Astrocyte (in vitro differentiated cells and primary cell): ENCODE results near the gene CEP41. TPM values are rescaled to one million over a fixed set of nuclear protein-coding genes. Genes with fewer than 3 reads are reported as not detected.

Source experiments
- DNase-seq: peaks from one replicate; pipeline ENCODE4 v3.0.0-alpha.2; 2010; ENCODE audit warnings: low read depth
- FAIRE-seq: peaks from 2 replicates; lab custom pipeline; 2011; peaks lifted over from hg19 to GRCh38; lab: Jason Lieb, UNC
- H2AFZ ChIP-seq: 2 replicates; pipeline ENCODE4 v1.6.0; 2012; ENCODE audit warnings: low read depth, low read length, inconsistent platforms
- H3K27ac ChIP-seq: 2 replicates; pipeline ENCODE4 v1.5.1; 2011; ENCODE audit warnings: low read depth, low read length, inconsistent platforms
- H3K27me3 ChIP-seq: 2 replicates; pipeline ENCODE4 v1.6.0; 2011; ENCODE audit warnings: low read length, inconsistent platforms; ENCODE audit not compliant: insufficient read depth
- H3K36me3 ChIP-seq: 2 replicates; pipeline ENCODE4 v1.5.1; 2011; ENCODE audit warnings: low read length, inconsistent platforms; ENCODE audit not compliant: insufficient read depth
- H3K4me1 ChIP-seq: 2 replicates; pipeline ENCODE4 v1.5.1; 2011; ENCODE audit warnings: low read length, inconsistent platforms; ENCODE audit not compliant: insufficient read depth
- H3K4me2 ChIP-seq: 2 replicates; pipeline ENCODE4 v1.6.0; 2012; ENCODE audit warnings: low read length, inconsistent platforms
- H3K4me3 ChIP-seq: 2 replicates; pipeline ENCODE4 v1.5.1; 2011; ENCODE audit warnings: low read depth, mild to moderate bottlenecking, low read length, inconsistent platforms; ENCODE audit not compliant: insufficient read depth
- H3K79me2 ChIP-seq: 2 replicates; pipeline ENCODE4 v1.6.0; 2012; ENCODE audit warnings: mild to moderate bottlenecking, low read length, inconsistent platforms; ENCODE audit not compliant: insufficient read depth
- H3K9ac ChIP-seq: 2 replicates; pipeline ENCODE4 v1.6.0; 2012; ENCODE audit warnings: mild to moderate bottlenecking, low read length, inconsistent platforms
- H3K9me3 ChIP-seq: 2 replicates; pipeline ENCODE4 v1.5.1; 2012; ENCODE audit warnings: low read depth, mild to moderate bottlenecking, low read length, inconsistent platforms; ENCODE audit not compliant: insufficient read depth
- H4K20me1 ChIP-seq: 2 replicates; pipeline ENCODE4 v1.6.0; 2012; ENCODE audit warnings: low read length, inconsistent platforms; ENCODE audit not compliant: insufficient read depth
- H3K27ac Mint-ChIP-seq: one replicate; pipeline ENCODE4 v1.8.0; 2021; ENCODE audit warnings: mild to moderate bottlenecking, mixed read lengths; ENCODE audit not compliant: unreplicated experiment
- H3K27me3 Mint-ChIP-seq: one replicate; pipeline ENCODE4 v1.8.0; 2021; ENCODE audit warnings: low read depth, mixed read lengths; ENCODE audit not compliant: unreplicated experiment
- H3K36me3 Mint-ChIP-seq: one replicate; pipeline ENCODE4 v1.8.0; 2021; ENCODE audit warnings: low read depth, mixed read lengths; ENCODE audit not compliant: unreplicated experiment
- H3K4me1 Mint-ChIP-seq: one replicate; pipeline ENCODE4 v1.8.0; 2021; ENCODE audit warnings: low read depth, mixed read lengths; ENCODE audit not compliant: unreplicated experiment
- H3K4me3 Mint-ChIP-seq: one replicate; pipeline ENCODE4 v1.8.0; 2021; ENCODE audit warnings: mild to moderate bottlenecking, moderate library complexity, mixed read lengths; ENCODE audit not compliant: unreplicated experiment
- H3K9me3 Mint-ChIP-seq: one replicate; pipeline ENCODE4 v1.8.0; 2021; ENCODE audit warnings: mild to moderate bottlenecking, mixed read lengths; ENCODE audit not compliant: unreplicated experiment
- CTCF ChIP-seq: IDR thresholded peaks from 2 replicates; pipeline ENCODE4 v1.5.1; 2011; ENCODE audit warnings: low read depth, mild to moderate bottlenecking, inconsistent platforms, low read length, moderate library complexity; ENCODE audit not compliant: insufficient read depth
- EZH2 ChIP-seq: IDR thresholded peaks from 2 replicates; pipeline ENCODE4 v1.6.1; 2012; ENCODE audit warnings: mild to moderate bottlenecking, low read length, inconsistent platforms; ENCODE audit not compliant: insufficient read depth
- total RNA-seq: library from RNA; stranded (reverse); gene quantifications from 2 replicates; pipeline ENCODE4 v1.2.1, GENCODE V29; 2021

Gene CEP41
- total RNA-seq, 1 donor from 2014 or later, result 16.4 TPM

GRCh38 chr7:130468612-130469011 is 27.8 kb upstream of the CEP41 start:
- Histone ChIP-seq H3K9me3 (no peaks in the 10 kb centered on the region), H3K79me2 (no peaks in the 10 kb centered on the region), H3K4me2 (no peak overlapping the region), H4K20me1 (no peaks in the 10 kb centered on the region), H2AFZ (no peak overlapping the region), H3K36me3 (no peaks in the 10 kb centered on the region), H3K4me3 (no peak overlapping the region), H3K9ac (no peak overlapping the region), H3K4me1 (no peaks in the 10 kb centered on the region), H3K27me3 (no peaks in the 10 kb centered on the region), H3K27ac (no peak overlapping the region)
- Mint-ChIP-seq H3K36me3 (no peaks in the 10 kb centered on the region), H3K4me3 (no peak overlapping the region), H3K4me1 (no peaks in the 10 kb centered on the region), H3K27me3 (peaks cover 2% of the 10 kb centered on the region), H3K9me3 (no peaks in the 10 kb centered on the region), H3K27ac (no peak overlapping the region)
- FAIRE-seq, result no peak
- no peak for DNase-seq
- TF ChIP-seq CTCF, result no peak
- no peak for TF ChIP-seq EZH2

- Mint-ChIP-seq H3K4me3 (no peak overlapping the region), H3K27ac (no peak overlapping the region), H3K4me1 (no peaks in the 10 kb centered on the region), H3K9me3 (peaks cover 10% of the 10 kb centered on the region), H3K27me3 (peaks cover 2% of the 10 kb centered on the region), H3K36me3 (no peaks in the 10 kb centered on the region)
- Histone ChIP-seq H3K4me2 (no peak overlapping the region), H4K20me1 (no peaks in the 10 kb centered on the region), H3K9me3 (no peaks in the 10 kb centered on the region), H3K4me3 (no peak overlapping the region), H3K36me3 (no peaks in the 10 kb centered on the region), H3K4me1 (no peaks in the 10 kb centered on the region), H2AFZ (no peak overlapping the region), H3K79me2 (no peaks in the 10 kb centered on the region), H3K27me3 (no peaks in the 10 kb centered on the region), H3K9ac (no peak overlapping the region), H3K27ac (no peak overlapping the region)
- DNase-seq, result no peak
- no peak for TF ChIP-seq CTCF
- no peak for TF ChIP-seq EZH2
- peak; percentile 17 for FAIRE-seq
Observed at GRCh38 chr7:130463553-130464434, 23.0 kb upstream of the CEP41 start.

- DNase-seq (no peak), FAIRE-seq (no peak)
- no peak overlapping the region for H3K27ac Mint-ChIP-seq
Observed at GRCh38 chr7:130461272-130461671, 20.5 kb upstream of the CEP41 start.

More at GRCh38 chr7:130461272-130461671, 20.5 kb upstream of the CEP41 start:
- H3K9me3 Mint-ChIP-seq, result peaks cover 13% of the 10 kb centered on the region
- H3K9ac ChIP-seq, result no peak overlapping the region
- no peaks in the 10 kb centered on the region for H3K79me2 ChIP-seq
- H3K36me3 Mint-ChIP-seq, result no peaks in the 10 kb centered on the region
- H4K20me1 ChIP-seq, result no peaks in the 10 kb centered on the region
- TF ChIP-seq CTCF (no peak), EZH2 (no peak)
- H3K27me3 Mint-ChIP-seq, result no peaks in the 10 kb centered on the region
- H3K4me2 ChIP-seq, result no peak overlapping the region
- H3K36me3 ChIP-seq, result no peaks in the 10 kb centered on the region
- no peaks in the 10 kb centered on the region for H3K9me3 ChIP-seq
- no peak overlapping the region for H3K4me3 Mint-ChIP-seq
- H3K4me3 ChIP-seq, result no peak overlapping the region
- H3K27me3 ChIP-seq, result no peaks in the 10 kb centered on the region
- H2AFZ ChIP-seq, result no peak overlapping the region
- H3K4me1 Mint-ChIP-seq, result no peaks in the 10 kb centered on the region
- no peaks in the 10 kb centered on the region for H3K4me1 ChIP-seq
- H3K27ac ChIP-seq, result no peak overlapping the region
